HEK293 (cell line): ENCODE data around the gene LRP1B.

ENCODE experiments used
- CTCF ChIA-PET: fragments of 350-600 bp; formaldehyde crosslinking; extraction: SDS; loops from one replicate; lab custom pipeline; 2021; ENCODE audit warnings: antibody characterized with exemption; lab: Yijun Ruan, JAX
- POLR2A ChIA-PET: fragments of 300-600 bp; formaldehyde crosslinking; extraction: SDS; loops from one replicate; lab custom pipeline; 2020; ENCODE audit warnings: antibody characterized with exemption, inconsistent platforms; lab: Yijun Ruan, JAX
- H3K27ac ChIP-seq: fragments of 200-500 bp; sonication (Bioruptor generic); 2 replicates; pipeline ENCODE4 v1.5.1; 2014; ENCODE audit warnings: low read depth, low read length, control low read depth, inconsistent platforms; ENCODE audit errors: extremely low read depth
- H3K36me3 ChIP-seq, 2 experiments: fragments of 200-500 bp in 1 of 2; sonication (Bioruptor generic) in 1 of 2; 1 replicate in 1 of 2; 2 replicates in 1 of 2; pipeline ENCODE4 v1.5.1; 2014 to 2017; ENCODE audit warnings: inconsistent platforms in 2 of 2, low read length in 2 of 2; ENCODE audit not compliant: control insufficient read depth in 2 of 2, insufficient read depth in 1 of 2
- H3K4me1 ChIP-seq: fragments of 200-500 bp; sonication (Bioruptor generic); 2 replicates; pipeline ENCODE4 v1.5.1; 2014; ENCODE audit warnings: mild to moderate bottlenecking, low read length, inconsistent platforms; ENCODE audit not compliant: control insufficient read depth, insufficient read depth
- H3K4me3 ChIP-seq: 2 replicates; pipeline ENCODE4 v1.5.1; 2011; ENCODE audit warnings: low read depth, mild to moderate bottlenecking, control low read depth, low read length, moderate library complexity
- H3K9me3 ChIP-seq: fragments of 200-500 bp; sonication (Bioruptor generic); 2 replicates; pipeline ENCODE4 v1.5.1; 2014; ENCODE audit warnings: low read depth, low read length, inconsistent platforms; ENCODE audit not compliant: control insufficient read depth, insufficient read depth
- FEZF1 ChIP-seq: fragments of 450-650 bp; formaldehyde crosslinking; IDR thresholded peaks from 2 replicates; pipeline ENCODE4 v1.5.1; 2016; ENCODE audit warnings: missing biosample characterization, missing genetic modification characterization
- GLI2 ChIP-seq: fragments of 450-650 bp; formaldehyde crosslinking; IDR thresholded peaks from 2 replicates; pipeline ENCODE4; 2017; ENCODE audit warnings: missing biosample characterization, missing genetic modification characterization, low read depth, borderline replicate concordance
- IKZF3 ChIP-seq: fragments of 450-650 bp; IDR thresholded peaks from 2 replicates; pipeline ENCODE4 v1.5.0; 2018; ENCODE audit warnings: missing biosample characterization, mild to moderate bottlenecking, missing genetic modification characterization, moderate library complexity
- KLF9 ChIP-seq: fragments of 450-650 bp; formaldehyde crosslinking; IDR thresholded peaks from 2 replicates; pipeline ENCODE4 v1.5.1; 2016; ENCODE audit warnings: missing biosample characterization, missing genetic modification characterization, low read depth
- ZFP3 ChIP-seq: fragments of 450-650 bp; formaldehyde crosslinking; IDR thresholded peaks from 2 replicates; pipeline ENCODE4 v1.5.1; 2016; ENCODE audit warnings: low read depth, missing biosample characterization, missing genetic modification characterization
- ZFP37 ChIP-seq: fragments of 450-650 bp; formaldehyde crosslinking; IDR thresholded peaks from 2 replicates; pipeline ENCODE4 v1.5.1; 2016; ENCODE audit warnings: missing biosample characterization, missing genetic modification characterization
- ZNF10 ChIP-seq: fragments of 450-650 bp; formaldehyde crosslinking; IDR thresholded peaks from 2 replicates; pipeline ENCODE4 v1.5.1; 2017; ENCODE audit warnings: missing biosample characterization, missing genetic modification characterization
- ZNF121 ChIP-seq: fragments of 450-650 bp; formaldehyde crosslinking; IDR thresholded peaks from 2 replicates; pipeline ENCODE4 v1.5.1; 2016; ENCODE audit warnings: missing biosample characterization, missing genetic modification characterization
- ZNF148 ChIP-seq: fragments of 450-650 bp; formaldehyde crosslinking; IDR thresholded peaks from 2 replicates; pipeline ENCODE4 v1.5.0; 2017; ENCODE audit warnings: missing biosample characterization, missing genetic modification characterization, borderline replicate concordance
- ZNF221 ChIP-seq: fragments of 450-650 bp; formaldehyde crosslinking; IDR thresholded peaks from 2 replicates; pipeline ENCODE4 v1.5.1; 2017; ENCODE audit warnings: missing biosample characterization, missing genetic modification characterization, borderline replicate concordance
- ZNF239 ChIP-seq: fragments of 450-650 bp; formaldehyde crosslinking; IDR thresholded peaks from 2 replicates; pipeline ENCODE4 v1.5.1; 2016; ENCODE audit warnings: missing biosample characterization, missing genetic modification characterization
- ZNF24 ChIP-seq: fragments of 450-650 bp; formaldehyde crosslinking; IDR thresholded peaks from 2 replicates; pipeline ENCODE4 v1.5.1; 2016; ENCODE audit warnings: missing biosample characterization, missing genetic modification characterization
- ZNF362 ChIP-seq: fragments of 450-650 bp; formaldehyde crosslinking; IDR thresholded peaks from 2 replicates; pipeline ENCODE4 v1.5.1; 2016; ENCODE audit warnings: missing biosample characterization, missing genetic modification characterization
- ZNF366 ChIP-seq: fragments of 450-650 bp; formaldehyde crosslinking; conservative IDR thresholded peaks from 2 replicates; pipeline ENCODE4 v1.5.1; 2016; ENCODE audit warnings: missing biosample characterization, missing genetic modification characterization
- ZNF416 ChIP-seq: fragments of 450-650 bp; formaldehyde crosslinking; IDR thresholded peaks from 2 replicates; pipeline ENCODE4 v1.5.1; 2016; ENCODE audit warnings: missing biosample characterization, missing genetic modification characterization
- ZNF423 ChIP-seq: fragments of 450-650 bp; formaldehyde crosslinking; IDR thresholded peaks from 2 replicates; pipeline ENCODE4 v1.5.1; 2016; ENCODE audit warnings: missing biosample characterization, missing genetic modification characterization
- ZNF513 ChIP-seq: fragments of 450-650 bp; IDR thresholded peaks from 2 replicates; pipeline ENCODE4 v1.5.1; 2018; ENCODE audit warnings: missing biosample characterization, missing genetic modification characterization
- ZNF530 ChIP-seq: fragments of 450-650 bp; formaldehyde crosslinking; IDR thresholded peaks from 2 replicates; pipeline ENCODE4 v1.5.1; 2016; ENCODE audit warnings: low read depth, missing biosample characterization, missing genetic modification characterization
- ZNF571 ChIP-seq: fragments of 450-650 bp; formaldehyde crosslinking; IDR thresholded peaks from 2 replicates; pipeline ENCODE4 v1.5.0; 2017; ENCODE audit warnings: missing biosample characterization, missing genetic modification characterization
- ZNF623 ChIP-seq: fragments of 450-650 bp; formaldehyde crosslinking; IDR thresholded peaks from 2 replicates; pipeline ENCODE4 v1.5.1; 2016; ENCODE audit warnings: missing biosample characterization, missing genetic modification characterization
- ZNF658 ChIP-seq: fragments of 450-650 bp; formaldehyde crosslinking; IDR thresholded peaks from 2 replicates; pipeline ENCODE4; 2016; ENCODE audit warnings: missing biosample characterization, missing genetic modification characterization

Gene LRP1B

GRCh38 chr2:140737006-140737405, 1393.8 kb downstream of the LRP1B start:
- H3K36me3 ChIP-seq, result no peaks in the 10 kb centered on the region
- no peaks in the 10 kb centered on the region for H3K9me3 ChIP-seq
- TF ChIP-seq ZNF121 (tag by site-specific recombination) (no peak), ZFP37 (tag by site-specific recombination) (no peak), ZNF571 (tag by site-specific recombination) (no peak)
- no peak overlapping the region for H3K4me3 ChIP-seq
- H3K27ac ChIP-seq, result no peak overlapping the region
- ChIA-PET POLR2A (no interaction called here), CTCF (interaction anchor here (0.6 kb wide), 1 partner anchor 417 kb away, joined by 4 read pairs; no protein-coding TSS in a partner anchor)
- no peaks in the 10 kb centered on the region for H3K4me1 ChIP-seq

GRCh38 chr2:140734992-140735391, 1395.8 kb downstream of the LRP1B start:
- CTCF ChIA-PET, result no interaction called here
- POLR2A ChIA-PET, result no interaction called here
- H3K36me3 ChIP-seq, result no peaks in the 10 kb centered on the region
- no peak for TF ChIP-seq ZNF239 (tag by site-specific recombination)
- TF ChIP-seq KLF9, result no peak
- TF ChIP-seq GLI2 (tag by site-specific recombination), result no peak
- no peak for TF ChIP-seq ZNF513 (tag by site-specific recombination)
- no peak for TF ChIP-seq ZNF148
- TF ChIP-seq ZFP3, result no peak
- no peak for TF ChIP-seq IKZF3 (tag by site-specific recombination)
- TF ChIP-seq ZNF24 (tag by site-specific recombination), result no peak
- TF ChIP-seq ZNF10 (tag by site-specific recombination), result no peak
- TF ChIP-seq ZNF530 (tag by site-specific recombination), result no peak
- TF ChIP-seq ZNF221 (tag by site-specific recombination), result no peak
- no peak for TF ChIP-seq ZNF416 (tag by site-specific recombination)
- TF ChIP-seq ZNF658 (tag by site-specific recombination), result no peak
- no peak for TF ChIP-seq FEZF1 (tag by site-specific recombination)
- TF ChIP-seq ZNF623 (tag by site-specific recombination), result no peak
- TF ChIP-seq ZNF362 (tag by site-specific recombination), result no peak
- no peak for TF ChIP-seq ZNF366
- no peak for TF ChIP-seq ZNF423 (tag by site-specific recombination)
- no peaks in the 10 kb centered on the region for H3K9me3 ChIP-seq
- H3K4me1 ChIP-seq, result no peaks in the 10 kb centered on the region
- no peak overlapping the region for H3K4me3 ChIP-seq
- H3K27ac ChIP-seq, result no peak overlapping the region
